Prostate gland (tissue), 2 donors: ENCODE data around the gene LVRN. TPM values are rescaled to one million over a fixed set of nuclear protein-coding genes. Genes with fewer than 3 reads are reported as not detected.

Experiments
- DNase-seq: peaks from one replicate; pipeline ENCODE4 v3.0.0-alpha.2; 2019; ENCODE audit warnings: low spot score
- H3K27ac ChIP-seq, 2 donors: fragments of 200-600 bp; sonication (generic); 2 replicates each; pipeline ENCODE4 v1.5.1; 2017 to 2019
- H3K27me3 ChIP-seq: fragments of 200-600 bp; sonication (generic); replicated peaks from 2 replicates; pipeline ENCODE4 v1.5.1; 2019; ENCODE audit not compliant: insufficient read depth
- H3K36me3 ChIP-seq, 2 donors: fragments of 200-600 bp; sonication (generic); 1 replicate in 1 of 2; 2 replicates in 1 of 2; pipeline versions ENCODE4 v1.5.1 to v1.8.1; 2017 to 2019
- H3K4me1 ChIP-seq: fragments of 200-600 bp; sonication (generic); replicated peaks from 2 replicates; pipeline ENCODE4 v1.5.1; 2019
- H3K4me3 ChIP-seq, 2 donors: fragments of 200-600 bp; sonication (generic); 2 replicates each; pipeline ENCODE4 v1.5.1; 2017 to 2019
- H3K9me3 ChIP-seq: fragments of 200-600 bp; sonication (generic); 2 replicates; pipeline ENCODE4 v1.5.1; 2017
- CTCF ChIP-seq, 4 experiments: fragments of 200-600 bp in 2 of 4; fragments of 450-650 bp in 2 of 4; sonication (generic) in 2 of 4; IDR thresholded peaks; 1 replicate in 3 of 4; 2 replicates in 1 of 4; pipeline ENCODE4 v1.5.1; 2016 to 2019; ENCODE audit warnings: antibody characterized with exemption in 4 of 4, mild to moderate bottlenecking in 2 of 4, moderate library complexity in 2 of 4
- POLR2A ChIP-seq: fragments of 450-650 bp; IDR thresholded peaks from one replicate; pipeline ENCODE4 v1.6.1; 2016; ENCODE audit warnings: antibody characterized with exemption, mild to moderate bottlenecking
- POLR2AphosphoS5 ChIP-seq: sonication (generic); formaldehyde crosslinking; IDR thresholded peaks from one replicate; pipeline ENCODE4 v1.6.1; 2017; ENCODE audit warnings: antibody characterized with exemption
- WGBS: methylation state at CpG from one replicate; pipeline ENCODE4 v1.1.5; 2018; 5-methylcytosine and 5-hydroxymethylcytosine counted together
- intact Hi-C: fragments of 100-400 bp; cut with DNase I; formaldehyde crosslinking; loops from one replicate; pipeline ENCODE4 v1.14.2; 2022
- total RNA-seq, 2 donors: library from RNA; depleted of rRNA; stranded (reverse); fragments of >200 nt; gene quantifications; one replicate each; pipeline ENCODE4 v1.1.0, GENCODE V29; 2016

Gene LVRN
- total RNA-seq, 2 donors from 2014 or later: not detected

- WGBS: 70% methylated on average over 3 of the region's 3 CpGs
- DNase-seq: no peak
- no peaks in the 10 kb centered on the region for H3K9me3 ChIP-seq
Measured at GRCh38 chr5:116038817-116039216, 76.5 kb downstream of the LVRN start.

GRCh38 chr5:116042375-116042774 is 80.1 kb downstream of the LVRN start:
- no peaks in the 10 kb centered on the region for H3K36me3 ChIP-seq
- H3K4me3 ChIP-seq: no peak overlapping the region
- no peaks in the 10 kb centered on the region for H3K4me1 ChIP-seq
- H3K27ac ChIP-seq: no peak overlapping the region
- TF ChIP-seq POLR2AphosphoS5 (no peak), CTCF (IDR thresholded peaks at IDR 0.05) (no peak), POLR2A (no peak)
- intact Hi-C loops: no loop called here
- H3K9me3 ChIP-seq: no peaks in the 10 kb centered on the region
- H3K27me3 ChIP-seq: no peaks in the 10 kb centered on the region
- DNase-seq: no peak

More at GRCh38 chr5:116038817-116039216, 76.5 kb downstream of the LVRN start:
- no peak overlapping the region for H3K27ac ChIP-seq
- H3K4me1 ChIP-seq: no peaks in the 10 kb centered on the region
- intact Hi-C loops: no loop called here
- TF ChIP-seq CTCF (IDR thresholded peaks at IDR 0.05) (no peak), POLR2AphosphoS5 (no peak), POLR2A (no peak)
- no peaks in the 10 kb centered on the region for H3K36me3 ChIP-seq
- no peak overlapping the region for H3K4me3 ChIP-seq
- H3K27me3 ChIP-seq: no peaks in the 10 kb centered on the region

DNA sequence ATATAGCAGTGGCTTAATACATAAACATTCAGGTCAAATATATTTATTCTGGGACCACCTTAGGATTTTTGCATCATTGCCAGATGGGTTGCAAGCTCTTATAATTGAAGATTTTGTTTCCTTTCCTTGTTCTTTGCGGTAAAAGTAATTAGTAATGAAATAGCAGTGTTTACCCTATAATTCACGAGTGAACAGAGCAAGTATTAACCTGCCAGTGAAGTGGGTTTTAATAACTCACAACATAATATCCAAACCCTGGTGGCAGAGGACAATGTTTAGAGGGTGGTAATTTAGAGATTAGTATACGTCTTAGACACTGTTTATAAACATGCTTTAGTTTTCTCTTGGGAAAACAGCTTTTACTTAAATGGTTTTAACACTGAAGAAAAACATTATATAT is 81.8 kb downstream of the LVRN start:
- Histone ChIP-seq H3K27ac (no peak overlapping the region), H3K9me3 (no peaks in the 10 kb centered on the region), H3K27me3 (no peaks in the 10 kb centered on the region), H3K36me3 (no peaks in the 10 kb centered on the region), H3K4me3 (no peak overlapping the region), H3K4me1 (no peaks in the 10 kb centered on the region)
- DNase-seq: no peak
- no peak for TF ChIP-seq POLR2A
- 46% methylated on average over 3 of the region's 3 CpGs for WGBS
- intact Hi-C loops: no loop called here

DNA sequence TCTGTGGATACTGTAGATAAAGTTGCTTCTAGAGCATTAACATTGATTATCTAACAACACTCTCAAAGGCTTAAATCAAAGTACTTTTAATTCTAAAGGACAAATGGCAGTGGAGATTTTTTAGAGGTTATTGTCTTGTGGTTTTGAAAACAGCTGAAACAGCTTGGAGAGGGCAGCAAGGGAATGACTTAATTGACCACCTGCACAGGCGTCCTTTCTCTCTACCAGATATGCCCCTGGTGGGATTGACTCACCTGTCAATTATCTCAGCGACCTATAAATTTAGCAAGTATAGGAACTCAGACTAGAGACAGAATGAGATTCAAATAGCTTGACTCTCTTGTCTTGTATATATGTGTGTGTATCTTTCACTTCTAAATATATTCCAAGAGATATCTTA is 83.5 kb downstream of the LVRN start:
- H3K4me1 ChIP-seq: no peaks in the 10 kb centered on the region
- 85% methylated on average over 2 of the region's 2 CpGs for WGBS
- H3K36me3 ChIP-seq: no peaks in the 10 kb centered on the region
- H3K27me3 ChIP-seq: no peaks in the 10 kb centered on the region
- no peak overlapping the region for H3K4me3 ChIP-seq
- H3K27ac ChIP-seq: no peak overlapping the region
- no peak for TF ChIP-seq POLR2AphosphoS5
- no peak for TF ChIP-seq POLR2A
- TF ChIP-seq CTCF (IDR thresholded peaks at IDR 0.05): no peak
- H3K9me3 ChIP-seq: no peaks in the 10 kb centered on the region
- DNase-seq: no peak
- intact Hi-C loops: no loop called here

DNA sequence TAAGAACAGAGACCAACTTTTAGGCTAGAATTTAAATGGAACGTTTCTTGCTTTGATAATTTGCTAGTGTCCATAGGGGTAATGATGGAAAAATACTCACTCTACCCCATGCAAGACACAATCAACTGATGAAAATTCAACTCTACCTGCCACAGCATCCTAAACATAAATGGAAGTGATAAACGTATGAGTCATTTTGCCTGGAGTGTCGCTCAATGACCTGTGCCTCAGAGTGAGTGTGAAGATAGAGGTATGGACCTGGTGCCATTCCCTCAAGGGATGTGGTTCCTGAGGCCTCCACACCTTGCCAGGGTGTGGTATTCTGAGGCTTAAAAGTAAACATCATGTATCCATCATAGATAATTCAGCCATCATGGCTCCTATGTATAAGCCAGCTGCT is 84.0 kb downstream of the LVRN start:
- WGBS: 88% methylated on average over 3 of the region's 3 CpGs
- intact Hi-C loops: no loop called here
- DNase-seq: no peak

More for the DNA sequence above, 84.0 kb downstream of the LVRN start:
- Histone ChIP-seq H3K4me1 (no peaks in the 10 kb centered on the region), H3K27me3 (no peaks in the 10 kb centered on the region), H3K27ac (no peak overlapping the region), H3K9me3 (no peaks in the 10 kb centered on the region), H3K4me3 (no peak overlapping the region), H3K36me3 (no peaks in the 10 kb centered on the region)
- TF ChIP-seq CTCF (IDR thresholded peaks at IDR 0.05) (no peak), POLR2A (no peak)
